ENCODE measurements around the gene SLC16A4.

DNA sequence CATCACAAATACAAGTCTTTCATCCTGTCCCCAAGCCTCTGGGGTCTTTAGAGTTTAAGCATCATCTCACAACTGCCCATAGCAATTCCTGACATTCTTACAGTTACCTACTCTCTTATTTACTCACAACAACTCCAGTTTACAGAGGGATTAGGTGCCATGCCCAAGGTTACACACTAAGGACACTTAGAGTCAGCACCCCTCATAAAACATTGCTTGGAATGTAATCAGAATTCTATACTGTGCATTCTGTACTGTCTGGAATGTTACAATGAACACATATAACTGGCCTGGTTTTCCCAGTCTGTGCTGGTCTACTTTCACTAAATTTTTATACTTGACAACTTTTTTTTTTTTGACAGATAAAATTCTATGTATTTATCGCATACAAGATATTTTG is 66.2 kb downstream of the SLC16A4 start:
- TF ChIP-seq POLR2AphosphoS5 (IDR thresholded peaks at IDR 0.05) (no peak), POLR2A (IDR thresholded peaks at IDR 0.05) (no peak)
- TF ChIP-seq, protein P1, sequence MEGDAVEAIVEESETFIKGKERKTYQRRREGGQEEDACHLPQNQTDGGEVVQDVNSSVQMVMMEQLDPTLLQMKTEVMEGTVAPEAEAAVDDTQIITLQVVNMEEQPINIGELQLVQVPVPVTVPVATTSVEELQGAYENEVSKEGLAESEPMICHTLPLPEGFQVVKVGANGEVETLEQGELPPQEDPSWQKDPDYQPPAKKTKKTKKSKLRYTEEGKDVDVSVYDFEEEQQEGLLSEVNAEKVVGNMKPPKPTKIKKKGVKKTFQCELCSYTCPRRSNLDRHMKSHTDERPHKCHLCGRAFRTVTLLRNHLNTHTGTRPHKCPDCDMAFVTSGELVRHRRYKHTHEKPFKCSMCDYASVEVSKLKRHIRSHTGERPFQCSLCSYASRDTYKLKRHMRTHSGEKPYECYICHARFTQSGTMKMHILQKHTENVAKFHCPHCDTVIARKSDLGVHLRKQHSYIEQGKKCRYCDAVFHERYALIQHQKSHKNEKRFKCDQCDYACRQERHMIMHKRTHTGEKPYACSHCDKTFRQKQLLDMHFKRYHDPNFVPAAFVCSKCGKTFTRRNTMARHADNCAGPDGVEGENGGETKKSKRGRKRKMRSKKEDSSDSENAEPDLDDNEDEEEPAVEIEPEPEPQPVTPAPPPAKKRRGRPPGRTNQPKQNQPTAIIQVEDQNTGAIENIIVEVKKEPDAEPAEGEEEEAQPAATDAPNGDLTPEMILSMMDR (IDR thresholded peaks at IDR 0.05 in 8 of 11, conservative IDR thresholded peaks at IDR 0.05 in 3 of 11) = no peak

All from spleen (tissue), 7 donors.